CD4-positive, alpha-beta T cell (primary cell): ENCODE results near the gene PVALEF. TPM values are rescaled to one million over a fixed set of nuclear protein-coding genes. Genes with fewer than 3 reads are reported as not detected.

Experiments
- ATAC-seq: fragments of 200-7000 bp; cut with Tn5 transposase; one replicate; pipeline ENCODE4 v1.10.0; 2022; ENCODE audit warnings: mild to moderate bottlenecking; ENCODE audit not compliant: poor library complexity
- CTCF ChIA-PET: fragments of 350-600 bp; sonication (Branson Sonifier 250); formaldehyde crosslinking; loops from one replicate; lab custom pipeline; 2021; ENCODE audit warnings: antibody characterized with exemption, inconsistent platforms; lab: Charles Lee
- POLR2A ChIA-PET: fragments of 350-600 bp; sonication (Branson Sonifier 250); formaldehyde crosslinking; loops from one replicate; lab custom pipeline; 2021; ENCODE audit warnings: antibody characterized with exemption, inconsistent platforms; lab: Charles Lee
- DNase-seq, 14 experiments: peaks; one replicate each; pipeline ENCODE4 v3.0.0-alpha.2; 2013 to 2020; ENCODE audit warnings: mixed read lengths in 2 of 14
- H3K27ac ChIP-seq, 2 donors: one replicate each; pipeline versions ENCODE4 v1.5.1 to v1.7.0; 2013; ENCODE audit warnings: low read length in 2 of 2, low read depth in 1 of 2, mild to moderate bottlenecking in 1 of 2
- H3K27me3 ChIP-seq, 2 experiments: 1 replicate in 1 of 2; 2 replicates in 1 of 2; pipeline versions ENCODE4 v1.6.1 to v1.7.0; 2013; ENCODE audit warnings: low read length in 2 of 2, control low read depth in 1 of 2, mild to moderate bottlenecking in 1 of 2, moderate library complexity in 1 of 2; ENCODE audit not compliant: insufficient read depth in 2 of 2, control insufficient read depth in 1 of 2
- H3K36me3 ChIP-seq: one replicate; pipeline ENCODE4 v1.6.1; 2013; ENCODE audit warnings: low read length, control low read depth; ENCODE audit not compliant: insufficient read depth
- H3K4me1 ChIP-seq: one replicate; pipeline ENCODE4 v1.6.1; 2013; ENCODE audit warnings: low read length, control low read depth; ENCODE audit not compliant: insufficient read depth
- H3K4me3 ChIP-seq: one replicate; pipeline ENCODE4 v1.5.1; 2013; ENCODE audit warnings: mild to moderate bottlenecking, low read length, moderate library complexity
- H3K9me3 ChIP-seq, 2 experiments: 1 replicate in 1 of 2; 2 replicates in 1 of 2; pipeline versions ENCODE4 v1.6.1 to v1.7.0; 2013; ENCODE audit warnings: low read length in 2 of 2, mild to moderate bottlenecking in 2 of 2, control low read depth in 1 of 2, moderate library complexity in 1 of 2; ENCODE audit not compliant: control insufficient read depth in 1 of 2, insufficient read depth in 1 of 2
- H3K27ac Mint-ChIP-seq: one replicate; pipeline ENCODE4 v1.8.0; 2020; ENCODE audit warnings: mixed read lengths
- H3K27me3 Mint-ChIP-seq: one replicate; pipeline ENCODE4 v1.8.0; 2021; ENCODE audit warnings: mixed read lengths
- H3K36me3 Mint-ChIP-seq: one replicate; pipeline ENCODE4 v1.8.0; 2021; ENCODE audit warnings: low read depth, mixed read lengths
- H3K4me1 Mint-ChIP-seq: one replicate; pipeline ENCODE4 v1.8.0; 2021; ENCODE audit warnings: low read depth, mixed read lengths
- H3K4me3 Mint-ChIP-seq: one replicate; pipeline ENCODE4 v1.8.0; 2020; ENCODE audit warnings: mild to moderate bottlenecking, mixed read lengths
- H3K9me3 Mint-ChIP-seq: one replicate; pipeline ENCODE4 v1.8.0; 2020; ENCODE audit warnings: mixed read lengths
- CTCF ChIP-seq: fragments of 200-600 bp; IDR thresholded peaks from one replicate; pipeline ENCODE4 v1.8.0; 2022; ENCODE audit warnings: antibody characterized with exemption, mild to moderate bottlenecking
- intact Hi-C, 2 experiments: fragments of 100-400 bp; cut with DNase I in 1 of 2; cut with micrococcal nuclease in 1 of 2; formaldehyde crosslinking; loops; one replicate each; pipeline versions ENCODE4 v1.15.1 to v1.9.0; 2023 to 2025; cut with DNase I, micrococcal nuclease
- total RNA-seq, 174 experiments: library from RNA in 2 of 174; stranded (reverse) in 2 of 174; gene quantifications; one replicate each; pipeline ENCODE4 v1.2.3 and lab custom pipeline; 2021 to 2026

The PVALEF gene
- total RNA-seq, 2 experiments from 2014 or later: not detected

- ATAC-seq (no peak), DNase-seq (no peak)
- H3K27me3 ChIP-seq: no peaks in the 10 kb centered on the region
- H3K36me3 ChIP-seq: no peaks in the 10 kb centered on the region
- Mint-ChIP-seq H3K27ac (no peak overlapping the region), H3K4me1 (no peaks in the 10 kb centered on the region), H3K9me3 (no peaks in the 10 kb centered on the region), H3K4me3 (no peak overlapping the region), H3K36me3 (peaks cover 4% of the 10 kb centered on the region), H3K27me3 (no peaks in the 10 kb centered on the region)
- H3K27ac ChIP-seq: no peak overlapping the region
- no peak for TF ChIP-seq CTCF
- no peak overlapping the region for H3K4me3 ChIP-seq
- ChIA-PET POLR2A (no interaction called here), CTCF (no interaction called here)
- intact Hi-C loops: no loop called here
- H3K9me3 ChIP-seq: no peaks in the 10 kb centered on the region
- H3K4me1 ChIP-seq: no peaks in the 10 kb centered on the region
These were observed 24.6 kb downstream of the PVALEF start for GRCh38 chr17:81189670-81190530.

GRCh38 chr17:81190591-81190990 is 25.3 kb downstream of the PVALEF start:
- Histone ChIP-seq H3K4me1 (no peaks in the 10 kb centered on the region), H3K4me3 (no peak overlapping the region), H3K36me3 (no peaks in the 10 kb centered on the region), H3K27me3 (no peaks in the 10 kb centered on the region), H3K27ac (no peak overlapping the region), H3K9me3 (no peaks in the 10 kb centered on the region)
- H3K4me1 Mint-ChIP-seq: no peaks in the 10 kb centered on the region
- H3K36me3 Mint-ChIP-seq: peaks cover 4% of the 10 kb centered on the region
- TF ChIP-seq CTCF: no peak
- H3K27ac Mint-ChIP-seq: no peak overlapping the region
- DNase-seq (no peak), ATAC-seq (no peak)
- H3K27me3 Mint-ChIP-seq: no peaks in the 10 kb centered on the region
- intact Hi-C loops: no loop called here
- H3K9me3 Mint-ChIP-seq: no peaks in the 10 kb centered on the region
- no peak overlapping the region for H3K4me3 Mint-ChIP-seq
- CTCF ChIA-PET: no interaction called here
- POLR2A ChIA-PET: no interaction called here

- no peak overlapping the region for H3K27ac Mint-ChIP-seq
- Histone ChIP-seq H3K9me3 (no peaks in the 10 kb centered on the region), H3K4me1 (no peaks in the 10 kb centered on the region), H3K27ac (no peak overlapping the region), H3K4me3 (no peak overlapping the region), H3K27me3 (no peaks in the 10 kb centered on the region), H3K36me3 (no peaks in the 10 kb centered on the region)
- no peak for TF ChIP-seq CTCF
- intact Hi-C loops: no loop called here
- H3K9me3 Mint-ChIP-seq: no peaks in the 10 kb centered on the region
- ChIA-PET POLR2A (no interaction called here), CTCF (no interaction called here)
- H3K27me3 Mint-ChIP-seq: no peaks in the 10 kb centered on the region
- ATAC-seq (no peak), DNase-seq (no peak)
- no peaks in the 10 kb centered on the region for H3K4me1 Mint-ChIP-seq
- H3K36me3 Mint-ChIP-seq: peaks cover 4% of the 10 kb centered on the region
- H3K4me3 Mint-ChIP-seq: no peak overlapping the region
These were observed 25.8 kb downstream of the PVALEF start for GRCh38 chr17:81191116-81191515.
